SJSA1 (cell line): ENCODE data around the gene CLRN3. TPM values are rescaled to one million over a fixed set of nuclear protein-coding genes. Genes with fewer than 3 reads are reported as not detected.

Source experiments
- DNase-seq, 2 experiments: peaks; one replicate each; pipeline ENCODE4 v3.0.0-alpha.2; 2015 to 2020; ENCODE audit warnings: low spot score in 2 of 2, low read depth in 1 of 2
- H3K27ac ChIP-seq: fragments of 250-450 bp; sonication (Bioruptor Pico); 2 replicates; pipeline ENCODE4 v1.5.1; 2020; ENCODE audit warnings: mild to moderate bottlenecking, moderate library complexity
- H3K27me3 ChIP-seq: fragments of 250-450 bp; sonication (Bioruptor Pico); replicated peaks from 2 replicates; pipeline ENCODE4 v1.5.1; 2020; ENCODE audit warnings: mild to moderate bottlenecking, moderate library complexity
- H3K36me3 ChIP-seq: fragments of 250-450 bp; sonication (Bioruptor Pico); 2 replicates; pipeline ENCODE4 v1.5.1; 2020; ENCODE audit warnings: mild to moderate bottlenecking
- H3K4me1 ChIP-seq: fragments of 250-450 bp; sonication (Bioruptor Pico); replicated peaks from 2 replicates; pipeline ENCODE4 v1.6.1; 2021; ENCODE audit warnings: mild to moderate bottlenecking
- H3K4me3 ChIP-seq: fragments of 250-450 bp; sonication (Bioruptor Pico); 2 replicates; pipeline ENCODE4 v1.5.1; 2020; ENCODE audit warnings: mild to moderate bottlenecking
- H3K9me3 ChIP-seq: fragments of 250-450 bp; sonication (Bioruptor Pico); replicated peaks from 2 replicates; pipeline ENCODE4 v1.5.1; 2020; ENCODE audit warnings: mild to moderate bottlenecking
- total RNA-seq: library from RNA; depleted of rRNA; stranded (reverse); fragments of >200 nt; shearing (Covaris generic); gene quantifications from 2 replicates; pipeline ENCODE4 v1.2.3, GENCODE V29; 2014

CLRN3 gene
- total RNA-seq, 1 experiment from 2014 or later, result not detected

DNA sequence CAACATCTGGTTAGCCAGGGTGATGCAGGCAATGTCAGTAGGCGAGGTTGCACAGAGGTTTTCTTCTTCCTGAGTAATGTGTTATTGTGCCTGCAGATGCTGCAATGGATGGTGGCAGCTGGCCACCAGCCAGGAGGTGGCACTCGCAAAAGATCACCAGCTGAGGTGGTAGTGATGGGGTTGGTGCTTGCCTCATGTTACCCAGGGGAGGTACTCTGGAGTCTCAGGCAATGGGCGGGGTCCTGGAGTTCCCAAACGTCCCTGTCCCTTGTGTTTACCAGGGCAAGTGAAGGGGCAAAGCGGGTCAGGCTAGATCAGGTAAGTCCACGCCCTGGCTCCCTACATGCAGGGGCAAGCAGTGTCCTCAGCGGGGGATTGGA, 21.1 kb downstream of the CLRN3 start:
- Histone ChIP-seq H3K4me1 (no peaks in the 10 kb centered on the region), H3K27me3 (0 out of 2 replicates have a peak, but pooled peaks cover 3% of the 10 kb centered on the region), H3K27ac (no peak overlapping the region), H3K9me3 (no peaks in the 10 kb centered on the region), H3K4me3 (no peak overlapping the region), H3K36me3 (no peaks in the 10 kb centered on the region)
- no peak for DNase-seq

GRCh38 chr10:127869329-127869728, 23.4 kb downstream of the CLRN3 start:
- no peaks in the 10 kb centered on the region for H3K27me3 ChIP-seq
- H3K9me3 ChIP-seq, result no peaks in the 10 kb centered on the region
- DNase-seq, result no peak
- H3K4me1 ChIP-seq, result no peaks in the 10 kb centered on the region
- H3K4me3 ChIP-seq, result no peak overlapping the region
- no peak overlapping the region for H3K27ac ChIP-seq
- H3K36me3 ChIP-seq, result no peaks in the 10 kb centered on the region

DNA sequence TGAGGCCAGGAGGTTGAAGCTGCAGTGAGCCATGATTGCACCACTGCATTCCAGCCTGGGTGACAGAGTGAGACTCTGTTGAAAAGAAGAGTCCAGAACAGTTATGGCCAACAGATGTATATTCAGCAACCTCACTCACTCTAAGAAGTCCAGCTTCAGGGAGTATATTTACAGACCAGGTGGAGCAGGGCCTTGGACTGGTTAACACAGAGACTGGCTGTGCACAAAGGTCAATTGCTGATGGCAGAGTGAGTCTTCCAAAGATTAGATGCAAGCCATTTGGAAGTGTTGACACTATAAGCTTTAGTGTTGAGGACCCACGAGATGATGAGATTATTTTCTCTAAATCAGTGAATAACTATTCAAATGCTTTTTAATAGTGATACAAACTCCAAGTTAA, 24.9 kb downstream of the CLRN3 start:
- H3K4me3 ChIP-seq, result no peak overlapping the region
- no peaks in the 10 kb centered on the region for H3K27me3 ChIP-seq
- H3K9me3 ChIP-seq, result peaks cover 5% of the 10 kb centered on the region; the same call in 1 of the 2 replicates
- no peak for DNase-seq
- H3K36me3 ChIP-seq, result no peaks in the 10 kb centered on the region
- no peaks in the 10 kb centered on the region for H3K4me1 ChIP-seq
- H3K27ac ChIP-seq, result no peak overlapping the region

- no peak for DNase-seq
- Histone ChIP-seq H3K4me3 (no peak overlapping the region), H3K4me1 (no peaks in the 10 kb centered on the region), H3K27me3 (no peaks in the 10 kb centered on the region), H3K27ac (no peak overlapping the region), H3K9me3 (peaks cover 5% of the 10 kb centered on the region; the same call in 1 of the 2 replicates), H3K36me3 (no peaks in the 10 kb centered on the region)
These were observed 26.3 kb downstream of the CLRN3 start for GRCh38 chr10:127866276-127867013.

DNA sequence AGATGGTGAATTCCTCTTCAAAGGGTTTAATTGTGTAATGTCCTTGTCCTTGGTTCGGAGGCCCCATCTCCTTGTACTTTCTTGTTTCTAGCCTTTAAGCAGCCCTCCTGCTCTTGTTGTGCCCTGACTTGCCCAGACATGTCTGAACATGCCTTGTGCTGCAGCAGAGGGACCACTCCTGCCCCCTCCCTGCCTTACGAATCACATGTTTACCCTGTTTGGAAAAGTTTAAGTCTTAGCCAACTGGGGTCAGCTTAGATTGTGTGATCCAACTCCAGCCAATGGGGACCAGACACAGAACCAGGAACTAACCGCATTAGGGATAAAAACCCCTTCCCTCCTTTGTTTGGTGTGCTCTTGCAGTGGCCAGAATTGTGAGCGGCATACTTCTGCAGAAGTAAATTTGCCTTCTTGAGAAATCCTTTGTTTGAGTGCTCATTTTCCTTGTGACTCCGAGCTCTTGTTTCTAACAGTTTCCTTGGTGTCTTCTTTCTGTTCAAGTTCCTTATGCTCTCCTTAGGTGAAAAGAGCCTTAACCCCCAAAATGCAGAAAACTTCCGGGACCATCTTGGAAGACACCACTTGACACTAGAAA, 29.4 kb downstream of the CLRN3 start:
- H3K27me3 ChIP-seq, result no peaks in the 10 kb centered on the region
- no peak for DNase-seq

GRCh38 chr10:127860592-127860991, 32.1 kb downstream of the CLRN3 start:
- no peak for DNase-seq
- no peaks in the 10 kb centered on the region for H3K4me1 ChIP-seq
- H3K9me3 ChIP-seq, result peaks cover 5% of the 10 kb centered on the region; the same call in 1 of the 2 replicates
- no peak overlapping the region for H3K4me3 ChIP-seq
- H3K27me3 ChIP-seq, result no peaks in the 10 kb centered on the region
- no peaks in the 10 kb centered on the region for H3K36me3 ChIP-seq
- H3K27ac ChIP-seq, result no peak overlapping the region

More for the DNA sequence above, 29.4 kb downstream of the CLRN3 start:
- H3K9me3 ChIP-seq, result peaks cover 5% of the 10 kb centered on the region; the same call in 1 of the 2 replicates
- no peak overlapping the region for H3K27ac ChIP-seq
- no peaks in the 10 kb centered on the region for H3K36me3 ChIP-seq
- H3K4me1 ChIP-seq, result no peaks in the 10 kb centered on the region
- no peak overlapping the region for H3K4me3 ChIP-seq

DNA sequence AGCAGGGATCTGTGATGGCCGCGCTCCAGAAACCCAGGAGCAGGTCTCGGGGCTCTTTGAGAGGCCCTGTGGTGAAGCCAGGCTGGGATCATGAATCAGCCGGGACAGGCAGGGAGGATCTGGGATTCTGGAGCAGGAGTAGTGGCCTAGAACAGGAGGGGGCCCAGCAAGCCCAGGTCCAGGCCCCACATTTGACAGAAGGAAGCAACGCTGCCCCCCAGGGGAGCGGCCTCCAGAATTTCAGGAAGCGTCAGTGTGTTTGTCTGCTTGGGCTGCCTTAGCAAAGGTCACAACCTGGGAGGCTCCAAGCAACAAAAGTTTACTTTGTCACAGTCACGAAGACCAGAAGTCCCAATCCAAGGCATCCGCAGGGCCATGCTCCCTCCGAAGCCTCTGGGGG, 36.8 kb downstream of the CLRN3 start:
- Histone ChIP-seq H3K27me3 (no peaks in the 10 kb centered on the region; the same call in 1 of the 2 replicates), H3K36me3 (no peaks in the 10 kb centered on the region)

GRCh38 chr10:127855591-127855881, 37.2 kb downstream of the CLRN3 start:
- no peak overlapping the region for H3K27ac ChIP-seq
- no peak for DNase-seq
- no peaks in the 10 kb centered on the region for H3K36me3 ChIP-seq
- H3K4me3 ChIP-seq, result no peak overlapping the region
- H3K9me3 ChIP-seq, result no peaks in the 10 kb centered on the region
- no peaks in the 10 kb centered on the region for H3K4me1 ChIP-seq
- H3K27me3 ChIP-seq, result no peaks in the 10 kb centered on the region; the same call in 1 of the 2 replicates

More for the DNA sequence above, 36.8 kb downstream of the CLRN3 start:
- H3K4me1 ChIP-seq, result no peaks in the 10 kb centered on the region
- H3K9me3 ChIP-seq, result no peaks in the 10 kb centered on the region
- DNase-seq, result no peak
- no peak overlapping the region for H3K4me3 ChIP-seq
- no peak overlapping the region for H3K27ac ChIP-seq

DNA sequence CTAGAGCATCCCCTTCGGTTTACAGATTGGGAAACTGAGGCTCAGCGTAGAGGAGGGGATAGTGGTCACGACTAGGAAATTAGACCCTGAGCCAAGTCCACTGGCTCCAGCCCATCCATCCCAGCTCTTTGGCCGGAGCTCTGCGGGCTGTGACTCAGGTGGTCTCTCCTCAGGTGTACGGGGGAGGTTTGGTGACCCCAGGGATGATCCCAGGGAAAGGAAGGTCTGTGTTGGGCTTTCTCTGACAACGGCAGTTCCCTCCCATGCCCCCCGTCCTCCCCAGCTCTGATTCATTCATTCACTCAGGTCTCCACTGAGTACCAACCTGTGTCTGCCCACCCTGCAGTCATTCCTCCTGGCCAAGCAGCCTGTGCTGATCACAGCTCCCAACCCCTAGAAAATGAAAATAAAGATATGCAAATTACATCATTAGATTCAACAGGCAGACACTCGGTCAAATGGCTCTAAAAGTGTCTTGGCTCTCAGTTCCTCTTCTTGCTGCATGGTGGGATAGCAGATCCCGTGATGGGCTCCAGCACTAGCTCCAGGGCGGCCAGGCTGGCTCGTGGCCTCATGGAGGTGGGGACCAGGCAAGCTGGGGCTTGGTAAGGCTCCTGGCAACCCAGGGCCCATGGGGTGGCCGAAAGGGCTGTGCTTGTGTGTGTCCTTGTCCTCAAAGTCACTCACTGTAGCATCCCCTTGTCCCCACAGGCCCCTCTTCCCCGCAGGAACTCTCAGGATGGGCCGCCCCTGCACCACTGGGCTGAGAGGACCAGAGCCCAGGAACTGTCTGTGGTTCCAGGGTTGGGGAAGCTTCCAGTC, 37.8 kb downstream of the CLRN3 start:
- H3K27ac ChIP-seq, result no peak overlapping the region
- no peaks in the 10 kb centered on the region; the same call in 1 of the 2 replicates for H3K27me3 ChIP-seq
- no peaks in the 10 kb centered on the region for H3K9me3 ChIP-seq
- no peaks in the 10 kb centered on the region for H3K36me3 ChIP-seq
- H3K4me1 ChIP-seq, result no peaks in the 10 kb centered on the region
- DNase-seq, result no peak
- no peak overlapping the region for H3K4me3 ChIP-seq

DNA sequence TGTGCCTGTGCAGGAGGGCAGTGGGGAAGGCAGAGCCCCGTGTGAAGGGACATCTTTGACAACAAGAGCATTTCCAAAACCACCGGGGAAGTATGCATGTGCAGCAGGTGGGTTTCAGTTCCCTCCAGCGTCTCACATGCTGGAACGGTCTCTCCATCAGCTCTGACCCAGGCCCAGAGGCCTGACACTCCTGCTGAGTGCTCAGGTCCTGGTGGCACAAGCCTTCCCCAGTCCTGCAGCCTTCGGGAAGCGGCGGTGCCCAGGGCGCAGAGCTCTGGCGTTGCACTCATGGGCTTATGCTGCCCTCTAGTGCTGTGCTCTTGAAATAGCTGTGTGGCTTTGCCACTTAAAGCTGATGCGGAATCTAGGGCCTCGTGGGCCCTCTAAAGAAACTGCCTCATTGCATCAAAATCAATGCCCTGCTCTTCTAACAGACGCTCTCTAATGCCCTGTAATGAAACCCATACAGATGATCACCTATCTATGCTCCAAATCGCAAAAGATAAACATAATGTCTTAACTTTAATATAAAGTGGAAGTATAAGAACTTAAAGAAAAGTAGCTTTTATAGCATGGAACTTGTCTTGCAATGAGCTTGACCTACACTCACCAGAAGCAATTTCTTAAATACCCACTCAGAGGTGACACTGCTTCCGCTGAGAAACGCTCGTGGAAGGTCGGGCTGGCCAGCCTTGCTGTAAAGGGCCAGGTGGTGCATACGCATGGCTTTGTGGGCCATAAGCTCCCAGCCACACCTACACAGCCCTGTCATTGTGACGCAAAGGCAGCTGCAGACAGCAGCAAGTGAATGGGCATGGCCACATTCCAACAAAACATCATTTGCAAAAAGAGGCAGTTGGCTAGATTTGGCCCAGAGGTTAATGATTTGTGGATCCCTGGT, 38.6 kb downstream of the CLRN3 start:
- no peaks in the 10 kb centered on the region; the same call in 1 of the 2 replicates for H3K27me3 ChIP-seq
- no peaks in the 10 kb centered on the region for H3K36me3 ChIP-seq
- DNase-seq, result peak; percentile 46 to 59
- H3K4me3 ChIP-seq, result no peak overlapping the region
- no peak overlapping the region for H3K27ac ChIP-seq
- H3K4me1 ChIP-seq, result no peaks in the 10 kb centered on the region
- H3K9me3 ChIP-seq, result no peaks in the 10 kb centered on the region

GRCh38 chr10:127852456-127852855, 40.3 kb downstream of the CLRN3 start:
- no peaks in the 10 kb centered on the region for H3K4me1 ChIP-seq
- H3K9me3 ChIP-seq, result no peaks in the 10 kb centered on the region
- no peak for DNase-seq
- H3K27me3 ChIP-seq, result no peaks in the 10 kb centered on the region; the same call in 1 of the 2 replicates
- no peak overlapping the region for H3K4me3 ChIP-seq
- no peaks in the 10 kb centered on the region for H3K36me3 ChIP-seq
- no peak overlapping the region for H3K27ac ChIP-seq

GRCh38 chr10:127851661-127852194, 41.0 kb downstream of the CLRN3 start:
- no peak overlapping the region for H3K27ac ChIP-seq
- H3K4me1 ChIP-seq, result no peaks in the 10 kb centered on the region
- no peaks in the 10 kb centered on the region; the same call in 1 of the 2 replicates for H3K27me3 ChIP-seq
- H3K9me3 ChIP-seq, result no peaks in the 10 kb centered on the region
- H3K36me3 ChIP-seq, result no peaks in the 10 kb centered on the region
- no peak for DNase-seq
- H3K4me3 ChIP-seq, result no peak overlapping the region

- DNase-seq, result no peak
- H3K27ac ChIP-seq, result no peak overlapping the region
- no peaks in the 10 kb centered on the region for H3K9me3 ChIP-seq
- H3K4me3 ChIP-seq, result no peak overlapping the region
- no peaks in the 10 kb centered on the region; the same call in 1 of the 2 replicates for H3K27me3 ChIP-seq
- no peaks in the 10 kb centered on the region for H3K36me3 ChIP-seq
- H3K4me1 ChIP-seq, result no peaks in the 10 kb centered on the region
These were observed 41.8 kb downstream of the CLRN3 start for GRCh38 chr10:127850944-127851343.
